PC-9 (cell line): Measurements from ENCODE around the gene GPR176. TPM values are rescaled to one million over a fixed set of nuclear protein-coding genes. Genes with fewer than 3 reads are reported as not detected.

Experiments used
- BruUV-seq: library from RNA; stranded (reverse); fragments of 400-500 nt; replicated peaks from 2 replicates; lab custom pipeline; 2021; lab: Mats Ljungman, UMichigan
- CTCF ChIA-PET: fragments of 300-600 bp; sonication (Branson Sonifier 250); formaldehyde crosslinking; loops from one replicate; lab custom pipeline; 2022; ENCODE audit warnings: antibody characterized with exemption; lab: Charles Lee
- POLR2A ChIA-PET: fragments of 300-600 bp; sonication (Branson Sonifier 250); formaldehyde crosslinking; loops from one replicate; lab custom pipeline; 2022; ENCODE audit warnings: antibody characterized with exemption; ENCODE audit not compliant: unreplicated experiment; lab: Charles Lee
- DNase-seq, 2 experiments: peaks; one replicate each; pipeline versions ENCODE4 v3.0.0 to v3.0.0-alpha.2; 2015 to 2022; ENCODE audit warnings: mixed read lengths in 1 of 2
- H2AFZ ChIP-seq: fragments of 200-600 bp; sonication (generic); 2 replicates; pipeline ENCODE4 v1.8.1; 2017; ENCODE audit warnings: antibody characterized with exemption
- H3F3A ChIP-seq: fragments of 200-600 bp; sonication (generic); 2 replicates; pipeline ENCODE4 v1.8.1; 2017; ENCODE audit warnings: antibody characterized with exemption, mild to moderate bottlenecking, low read depth; ENCODE audit not compliant: insufficient read depth
- H3K27ac ChIP-seq: fragments of 200-600 bp; sonication (generic); 2 replicates; pipeline ENCODE4 v1.6.1; 2016; ENCODE audit warnings: mixed run types
- H3K27me3 ChIP-seq: fragments of 200-600 bp; sonication (generic); 2 replicates; pipeline ENCODE4 v1.6.1; 2016; ENCODE audit warnings: low read depth, mixed run types; ENCODE audit not compliant: insufficient read depth
- H3K36me3 ChIP-seq: fragments of 200-600 bp; sonication (generic); 2 replicates; pipeline ENCODE4 v1.6.1; 2016; ENCODE audit warnings: low read depth, mixed run types
- H3K4me1 ChIP-seq: fragments of 200-600 bp; sonication (generic); replicated peaks from 2 replicates; pipeline ENCODE4 v1.6.1; 2016; ENCODE audit warnings: mixed run types; ENCODE audit not compliant: insufficient read depth
- H3K4me2 ChIP-seq: fragments of 200-600 bp; sonication (generic); 2 replicates; pipeline ENCODE4 v1.6.1; 2017; ENCODE audit warnings: mixed run types
- H3K4me3 ChIP-seq: fragments of 200-600 bp; sonication (generic); 2 replicates; pipeline ENCODE4 v1.6.1; 2016; ENCODE audit warnings: mixed run types
- H3K79me2 ChIP-seq: fragments of 200-600 bp; sonication (generic); 2 replicates; pipeline ENCODE4 v1.6.1; 2017; ENCODE audit warnings: low read depth, mixed run types
- H3K9me2 ChIP-seq: fragments of 200-600 bp; sonication (generic); 2 replicates; pipeline ENCODE4 v1.8.1; 2017; ENCODE audit warnings: mild to moderate bottlenecking; ENCODE audit not compliant: insufficient read depth
- H3K9me3 ChIP-seq: fragments of 200-600 bp; sonication (generic); 2 replicates; pipeline ENCODE4 v1.8.1; 2016; ENCODE audit warnings: low read depth; ENCODE audit not compliant: insufficient read depth
- H4K20me1 ChIP-seq: fragments of 200-600 bp; sonication (generic); 2 replicates; pipeline ENCODE4 v1.8.1; 2017; ENCODE audit not compliant: insufficient read depth
- EZH2 ChIP-seq: fragments of 200-600 bp; sonication (generic); IDR thresholded peaks from 2 replicates; pipeline ENCODE4 v1.8.0; 2017; ENCODE audit warnings: antibody characterized with exemption, low read depth
- intact Hi-C: fragments of 100-400 bp; cut with micrococcal nuclease; formaldehyde crosslinking; loops from one replicate; pipeline ENCODE4 v1.10.0; 2022; ENCODE audit not compliant: unreplicated experiment
- total RNA-seq: library from RNA; stranded (reverse); gene quantifications from 2 replicates; pipeline ENCODE4 v1.2.3, GENCODE V29; 2021
- TF ChIP-seq, protein P1 (sequence below): fragments of 200-600 bp; sonication (generic); conservative IDR thresholded peaks from 2 replicates; pipeline ENCODE4 v1.6.1; 2017; ENCODE audit warnings: mixed run types, antibody characterized with exemption, mild to moderate bottlenecking, moderate library complexity

Gene GPR176
- total RNA-seq, 1 experiment from 2014 or later: 4.7 TPM

DNA sequence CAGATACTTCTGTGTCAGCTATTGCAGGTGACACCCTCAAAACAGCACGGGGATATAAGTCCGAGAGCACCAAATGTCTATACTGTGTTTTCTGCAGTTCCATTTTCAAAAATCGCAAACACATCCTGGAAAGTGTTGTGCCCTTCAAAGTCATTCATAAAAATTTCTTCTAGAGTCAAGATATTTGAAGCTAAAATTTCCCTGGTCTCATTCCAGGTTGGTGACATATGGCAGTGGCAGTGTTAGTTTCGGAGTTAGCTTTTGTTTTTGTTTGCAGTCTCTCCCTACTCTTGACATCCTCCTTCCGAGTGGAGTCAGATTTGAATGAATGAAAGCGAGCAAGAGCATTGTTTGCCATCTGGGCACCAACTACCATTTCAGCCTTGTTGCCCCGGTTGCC is 134.2 kb downstream of the GPR176 start:
- BruUV-seq: no TSS peak

GRCh38 chr15:39785139-39785538 is 134.9 kb downstream of the GPR176 start:
- intact Hi-C loops: loop anchor here (10.0 kb wide), 3 partner anchors 90 to 1080 kb away; partner anchors contain the start of gene BUB1B
- H3K9me2 ChIP-seq: no peaks in the 10 kb centered on the region
- no TSS peak for BruUV-seq
- DNase-seq: no peak
- CTCF ChIA-PET: interaction anchor here (0.6 kb wide), 1 partner anchor 102 kb away, joined by 3 read pairs; no protein-coding TSS in a partner anchor
- H3K9me3 ChIP-seq: no peaks in the 10 kb centered on the region
- H3K27ac ChIP-seq: no peak overlapping the region
- H3K4me2 ChIP-seq: no peak overlapping the region
- POLR2A ChIA-PET: no interaction called here
- H3K79me2 ChIP-seq: peaks cover 13% of the 10 kb centered on the region; the same call in 1 of the 2 replicates
- H3K36me3 ChIP-seq: no peaks in the 10 kb centered on the region
- no peak for TF ChIP-seq EZH2
- TF ChIP-seq, protein P1, sequence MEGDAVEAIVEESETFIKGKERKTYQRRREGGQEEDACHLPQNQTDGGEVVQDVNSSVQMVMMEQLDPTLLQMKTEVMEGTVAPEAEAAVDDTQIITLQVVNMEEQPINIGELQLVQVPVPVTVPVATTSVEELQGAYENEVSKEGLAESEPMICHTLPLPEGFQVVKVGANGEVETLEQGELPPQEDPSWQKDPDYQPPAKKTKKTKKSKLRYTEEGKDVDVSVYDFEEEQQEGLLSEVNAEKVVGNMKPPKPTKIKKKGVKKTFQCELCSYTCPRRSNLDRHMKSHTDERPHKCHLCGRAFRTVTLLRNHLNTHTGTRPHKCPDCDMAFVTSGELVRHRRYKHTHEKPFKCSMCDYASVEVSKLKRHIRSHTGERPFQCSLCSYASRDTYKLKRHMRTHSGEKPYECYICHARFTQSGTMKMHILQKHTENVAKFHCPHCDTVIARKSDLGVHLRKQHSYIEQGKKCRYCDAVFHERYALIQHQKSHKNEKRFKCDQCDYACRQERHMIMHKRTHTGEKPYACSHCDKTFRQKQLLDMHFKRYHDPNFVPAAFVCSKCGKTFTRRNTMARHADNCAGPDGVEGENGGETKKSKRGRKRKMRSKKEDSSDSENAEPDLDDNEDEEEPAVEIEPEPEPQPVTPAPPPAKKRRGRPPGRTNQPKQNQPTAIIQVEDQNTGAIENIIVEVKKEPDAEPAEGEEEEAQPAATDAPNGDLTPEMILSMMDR: no peak
- no peaks in the 10 kb centered on the region for H3K27me3 ChIP-seq
- H3K4me1 ChIP-seq: peaks cover 13% of the 10 kb centered on the region
- no peak overlapping the region for H3K4me3 ChIP-seq
- H2AFZ ChIP-seq: no peak overlapping the region
- H4K20me1 ChIP-seq: no peaks in the 10 kb centered on the region
- peaks cover 4% of the 10 kb centered on the region; the same call in 1 of the 2 replicates for H3F3A ChIP-seq

More for the DNA sequence above, 134.2 kb downstream of the GPR176 start:
- Histone ChIP-seq H3K4me3 (no peak overlapping the region), H4K20me1 (no peaks in the 10 kb centered on the region), H3K79me2 (peaks cover 13% of the 10 kb centered on the region; the same call in 1 of the 2 replicates), H3K27me3 (no peaks in the 10 kb centered on the region), H3F3A (peaks cover 4% of the 10 kb centered on the region; the same call in 1 of the 2 replicates), H2AFZ (no peak overlapping the region), H3K4me1 (peaks cover 13% of the 10 kb centered on the region), H3K9me3 (no peaks in the 10 kb centered on the region), H3K27ac (no peak overlapping the region), H3K9me2 (no peaks in the 10 kb centered on the region), H3K36me3 (no peaks in the 10 kb centered on the region), H3K4me2 (no peak overlapping the region)
- intact Hi-C loops: loop anchor here (1.0 to 10.0 kb wide), 4 partner anchors 89 to 1081 kb away; partner anchors contain the start of gene BUB1B
- ChIA-PET POLR2A (no interaction called here), CTCF (no interaction called here)
- DNase-seq: no peak
- no peak for TF ChIP-seq EZH2
- TF ChIP-seq, protein P1: no peak

GRCh38 chr15:39784638-39785037 is 135.4 kb downstream of the GPR176 start:
- H2AFZ ChIP-seq: no peak overlapping the region
- H4K20me1 ChIP-seq: no peaks in the 10 kb centered on the region
- no peaks in the 10 kb centered on the region for H3K36me3 ChIP-seq
- H3K27ac ChIP-seq: no peak overlapping the region
- intact Hi-C loops: loop anchor here (5.0 to 10.0 kb wide), 6 partner anchors 90 to 1080 kb away; partner anchors contain the start of genes BMF, BUB1B, EIF2AK4 and SRP14
- no peak overlapping the region for H3K4me3 ChIP-seq
- ChIA-PET POLR2A (no interaction called here), CTCF (interaction anchor here (0.6 kb wide), 1 partner anchor 103 kb away, joined by 3 read pairs; no protein-coding TSS in a partner anchor)
- H3F3A ChIP-seq: peaks cover 4% of the 10 kb centered on the region; the same call in 1 of the 2 replicates
- H3K27me3 ChIP-seq: no peaks in the 10 kb centered on the region
- peaks cover 13% of the 10 kb centered on the region; the same call in 1 of the 2 replicates for H3K79me2 ChIP-seq
- H3K9me2 ChIP-seq: no peaks in the 10 kb centered on the region
- no peak for DNase-seq
- H3K4me2 ChIP-seq: no peak overlapping the region; the same call in 1 of the 2 replicates
- H3K9me3 ChIP-seq: no peaks in the 10 kb centered on the region
- no TSS peak for BruUV-seq
- peaks cover 13% of the 10 kb centered on the region for H3K4me1 ChIP-seq
- TF ChIP-seq, protein P1: no peak
- no peak for TF ChIP-seq EZH2
